Ectodermal cell (in vitro differentiated cells): ENCODE results near the gene NCAM1.

Source experiments
- H3K27ac ChIP-seq: 2 replicates; pipeline ENCODE4 v1.7.0; 2013; ENCODE audit warnings: mild to moderate bottlenecking, low read depth, low read length; ENCODE audit not compliant: insufficient read depth, poor library complexity, severe bottlenecking
- H3K27me3 ChIP-seq: 2 replicates; pipeline ENCODE4 v1.7.0; 2013; ENCODE audit warnings: mild to moderate bottlenecking, low read length; ENCODE audit not compliant: insufficient read depth, control insufficient read depth, poor library complexity, severe bottlenecking
- H3K36me3 ChIP-seq: one replicate; pipeline ENCODE4 v1.7.0; 2013; ENCODE audit warnings: low read length; ENCODE audit not compliant: control insufficient read depth, insufficient read depth
- H3K4me1 ChIP-seq: one replicate; pipeline ENCODE4 v1.7.0; 2013; ENCODE audit warnings: low read length; ENCODE audit not compliant: control insufficient read depth, insufficient read depth
- H3K4me3 ChIP-seq: 2 replicates; pipeline ENCODE4 v1.7.0; 2013; ENCODE audit warnings: low read depth, low read length, control low read depth; ENCODE audit not compliant: insufficient read depth
- H3K9me3 ChIP-seq: 2 replicates; pipeline ENCODE4 v1.7.0; 2013; ENCODE audit warnings: mild to moderate bottlenecking, low read length, moderate library complexity; ENCODE audit not compliant: control insufficient read depth
- WGBS, 2 experiments: methylation state at CpG; one replicate each; pipeline ENCODE4 v1.1.7; 2013; ENCODE audit warnings: missing lambda C conversion rate in 2 of 2; 5-methylcytosine and 5-hydroxymethylcytosine counted together

Gene NCAM1

GRCh38 chr11:113177671-113178070, 216.5 kb downstream of the NCAM1 start:
- peaks cover 28% of the 10 kb centered on the region for H3K4me1 ChIP-seq
- WGBS, 2 experiments, result 47 to 70% methylated on average over 4 to 5 of the region's 5 CpGs
- no peak overlapping the region for H3K4me3 ChIP-seq
- H3K36me3 ChIP-seq, result no peaks in the 10 kb centered on the region
- no peaks in the 10 kb centered on the region for H3K27me3 ChIP-seq
- peak overlapping the region; percentile 6 for H3K27ac ChIP-seq
- H3K9me3 ChIP-seq, result no peaks in the 10 kb centered on the region

- Histone ChIP-seq H3K36me3 (no peaks in the 10 kb centered on the region), H3K27me3 (no peaks in the 10 kb centered on the region), H3K4me1 (peaks cover 28% of the 10 kb centered on the region), H3K27ac (no peak overlapping the region), H3K4me3 (no peak overlapping the region), H3K9me3 (no peaks in the 10 kb centered on the region)
- WGBS, 2 experiments, result 89 to 91% methylated on average over 10 of the region's 10 CpGs
Observed at GRCh38 chr11:113178381-113179070, 217.3 kb downstream of the NCAM1 start.

- WGBS, 2 experiments, result 63 to 67% methylated on average over 2 of the region's 2 CpGs
- Histone ChIP-seq H3K4me3 (no peak overlapping the region), H3K36me3 (no peaks in the 10 kb centered on the region), H3K27me3 (no peaks in the 10 kb centered on the region), H3K27ac (peak overlapping the region; percentile 5), H3K9me3 (no peaks in the 10 kb centered on the region), H3K4me1 (peaks cover 27% of the 10 kb centered on the region)
Observed at GRCh38 chr11:113179181-113179704, 218.0 kb downstream of the NCAM1 start.

GRCh38 chr11:113181094-113181493, 219.9 kb downstream of the NCAM1 start:
- H3K27ac ChIP-seq, result no peak overlapping the region
- H3K27me3 ChIP-seq, result no peaks in the 10 kb centered on the region
- no peak overlapping the region for H3K4me3 ChIP-seq
- no peaks in the 10 kb centered on the region for H3K36me3 ChIP-seq
- peaks cover 22% of the 10 kb centered on the region for H3K4me1 ChIP-seq
- 95% methylated on average over 5 of the region's 5 CpGs for WGBS, 2 experiments
- no peaks in the 10 kb centered on the region for H3K9me3 ChIP-seq

- Histone ChIP-seq H3K36me3 (no peaks in the 10 kb centered on the region), H3K4me3 (no peak overlapping the region), H3K4me1 (peaks cover 22% of the 10 kb centered on the region), H3K27ac (no peak overlapping the region), H3K9me3 (no peaks in the 10 kb centered on the region), H3K27me3 (no peaks in the 10 kb centered on the region)
- WGBS, 2 experiments, result 91 to 92% methylated on average over 6 of the region's 6 CpGs
Observed at GRCh38 chr11:113182288-113182687, 221.1 kb downstream of the NCAM1 start.

GRCh38 chr11:113184498-113184897, 223.3 kb downstream of the NCAM1 start:
- peaks cover 5% of the 10 kb centered on the region for H3K4me1 ChIP-seq
- WGBS, 2 experiments, result 85 to 86% methylated on average over 3 of the region's 5 CpGs
- no peaks in the 10 kb centered on the region for H3K9me3 ChIP-seq
- H3K27me3 ChIP-seq, result no peaks in the 10 kb centered on the region
- no peak overlapping the region for H3K4me3 ChIP-seq
- no peak overlapping the region for H3K27ac ChIP-seq
- no peaks in the 10 kb centered on the region for H3K36me3 ChIP-seq

- Histone ChIP-seq H3K4me1 (peaks cover 16% of the 10 kb centered on the region), H3K27ac (no peak overlapping the region), H3K9me3 (no peaks in the 10 kb centered on the region), H3K4me3 (no peak overlapping the region), H3K27me3 (no peaks in the 10 kb centered on the region), H3K36me3 (no peaks in the 10 kb centered on the region)
Observed at GRCh38 chr11:113188371-113188834, 227.2 kb downstream of the NCAM1 start.

- Histone ChIP-seq H3K27ac (no peak overlapping the region), H3K36me3 (no peaks in the 10 kb centered on the region), H3K4me3 (no peak overlapping the region), H3K27me3 (no peaks in the 10 kb centered on the region), H3K9me3 (no peaks in the 10 kb centered on the region), H3K4me1 (peaks cover 16% of the 10 kb centered on the region)
- WGBS, 2 experiments, result 90 to 96% methylated on average over 8 of the region's 8 CpGs
Observed at GRCh38 chr11:113189909-113190667, 228.9 kb downstream of the NCAM1 start.

- WGBS, 2 experiments, result 73 to 77% methylated on average over 8 of the region's 8 CpGs
- no peak overlapping the region for H3K4me3 ChIP-seq
- no peaks in the 10 kb centered on the region for H3K36me3 ChIP-seq
- H3K4me1 ChIP-seq, result peaks cover 16% of the 10 kb centered on the region
- H3K9me3 ChIP-seq, result no peaks in the 10 kb centered on the region
- peak overlapping the region; percentile 4 for H3K27ac ChIP-seq
- H3K27me3 ChIP-seq, result no peaks in the 10 kb centered on the region
Observed at GRCh38 chr11:113192121-113192925, 231.1 kb downstream of the NCAM1 start.

- H3K4me1 ChIP-seq, result peaks cover 16% of the 10 kb centered on the region
- no peaks in the 10 kb centered on the region for H3K36me3 ChIP-seq
- no peaks in the 10 kb centered on the region for H3K9me3 ChIP-seq
- H3K4me3 ChIP-seq, result no peak overlapping the region
- H3K27ac ChIP-seq, result no peak overlapping the region
- H3K27me3 ChIP-seq, result no peaks in the 10 kb centered on the region
- WGBS, 2 experiments, result 92 to 93% methylated on average over 7 of the region's 7 CpGs
Observed at GRCh38 chr11:113193016-113193415, 231.8 kb downstream of the NCAM1 start.
